Measurements from ENCODE around the gene TRPM3.

TRPM3 gene

GRCh38 chr9:70601000-70601951, 520.1 kb downstream of the TRPM3 start:
- peak; percentile 96 for DNase-seq (ENCODE audit: low read depth)
- TF ChIP-seq CTCF (conservative IDR thresholded peaks at IDR 0.05; ENCODE audit: low read depth, low read length) = no peak
- H3K4me3 ChIP-seq (ENCODE audit: low read depth, low read length) = peak overlapping the region; percentile 30

- peak; percentile 89 for DNase-seq (ENCODE audit: low read depth)
- no peak for TF ChIP-seq CTCF (conservative IDR thresholded peaks at IDR 0.05; ENCODE audit: low read depth, low read length)
- H3K4me3 ChIP-seq (ENCODE audit: low read depth, low read length) = no peak overlapping the region
These were observed 520.9 kb downstream of the TRPM3 start for GRCh38 chr9:70600506-70600905.

DNA sequence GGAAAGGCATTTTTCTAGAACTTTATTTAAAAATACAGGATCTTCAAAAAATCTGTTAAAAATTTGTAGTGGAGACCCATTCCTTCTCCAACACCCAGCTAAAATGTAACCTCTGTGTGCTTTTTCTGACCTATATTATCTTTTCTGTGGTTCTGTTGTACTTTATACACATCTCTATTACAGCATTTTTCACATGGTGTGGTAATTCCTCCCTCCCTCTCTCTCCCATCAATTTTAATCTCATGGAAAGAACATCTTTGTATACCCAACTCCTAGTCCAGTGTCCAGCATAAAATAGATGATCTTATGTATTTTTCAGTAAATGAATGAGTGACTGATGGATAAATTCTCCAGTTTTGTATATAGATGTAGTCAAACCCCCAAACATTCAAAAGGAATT, 523.5 kb downstream of the TRPM3 start:
- DNase-seq (ENCODE audit: low read depth) = no peak
- H3K4me3 ChIP-seq (ENCODE audit: low read depth, low read length) = no peak overlapping the region
- TF ChIP-seq CTCF (conservative IDR thresholded peaks at IDR 0.05; ENCODE audit: low read depth, low read length) = no peak

- H3K4me3 ChIP-seq (ENCODE audit: low read depth, low read length) = no peak overlapping the region
- no peak for DNase-seq (ENCODE audit: low read depth)
- no peak for TF ChIP-seq CTCF (conservative IDR thresholded peaks at IDR 0.05; ENCODE audit: low read depth, low read length)
These were observed 526.2 kb downstream of the TRPM3 start for GRCh38 chr9:70595211-70595610.

DNA sequence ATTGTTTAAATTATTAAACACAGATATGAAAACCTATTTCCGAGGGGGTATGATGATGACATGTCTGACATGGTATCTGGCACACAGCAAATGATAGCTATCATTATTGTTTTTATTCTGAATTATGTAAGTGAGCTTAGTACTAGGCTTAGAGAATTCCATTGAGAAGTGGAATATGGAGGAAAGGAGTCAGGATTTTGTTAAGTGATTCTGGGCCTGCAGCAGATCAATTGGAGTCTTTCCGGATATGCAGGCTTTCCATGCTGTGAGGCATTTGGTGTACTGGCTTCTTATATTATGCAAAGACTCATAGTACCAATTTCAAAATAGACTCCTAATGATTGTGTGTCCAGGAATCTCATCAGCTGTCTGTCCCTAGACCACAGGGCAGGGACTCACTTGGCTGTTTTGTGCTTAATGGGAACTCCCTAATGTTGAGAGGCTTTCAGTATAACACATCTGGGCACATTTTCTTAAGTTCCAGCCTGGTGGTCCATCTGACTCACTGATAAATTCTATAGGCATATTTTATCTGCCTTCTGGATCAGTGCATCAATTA, 527.0 kb downstream of the TRPM3 start:
- peak; percentile 42 for DNase-seq (ENCODE audit: low read depth)
- no peak overlapping the region for H3K4me3 ChIP-seq (ENCODE audit: low read depth, low read length)
- no peak for TF ChIP-seq CTCF (conservative IDR thresholded peaks at IDR 0.05; ENCODE audit: low read depth, low read length)

DNA sequence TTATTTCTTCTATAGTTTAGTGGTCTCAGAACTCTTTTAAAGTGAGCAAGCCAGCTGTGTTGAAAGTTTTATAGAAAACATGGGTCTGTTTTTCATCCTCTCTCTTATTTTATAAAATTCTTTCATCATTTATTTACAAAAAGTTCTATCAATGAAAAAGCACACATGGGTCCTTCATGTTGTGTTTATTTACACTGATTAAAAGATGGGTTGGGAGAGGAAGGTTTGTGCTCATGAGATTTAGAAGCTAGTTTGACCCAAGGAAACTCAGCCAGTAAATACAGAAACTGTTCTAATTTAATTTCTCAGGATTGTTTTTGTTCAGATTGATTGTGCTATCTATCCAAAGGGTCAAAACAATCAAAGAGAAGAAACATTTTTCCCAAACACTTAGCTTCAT, 528.2 kb downstream of the TRPM3 start:
- DNase-seq (ENCODE audit: low read depth) = no peak
- no peak for TF ChIP-seq CTCF (conservative IDR thresholded peaks at IDR 0.05; ENCODE audit: low read depth, low read length)
- H3K4me3 ChIP-seq (ENCODE audit: low read depth, low read length) = no peak overlapping the region
